NCI-H345 (cell line): ENCODE results near the gene SLC38A3.
A peak's percentile ranks its signal among the peaks of the same experiment; 100 is the strongest.

ENCODE experiments used
- DNase-seq: peaks from one replicate; lab custom pipeline; 2025; lab: John Stamatoyannopoulos, UW

SLC38A3 gene

DNA sequence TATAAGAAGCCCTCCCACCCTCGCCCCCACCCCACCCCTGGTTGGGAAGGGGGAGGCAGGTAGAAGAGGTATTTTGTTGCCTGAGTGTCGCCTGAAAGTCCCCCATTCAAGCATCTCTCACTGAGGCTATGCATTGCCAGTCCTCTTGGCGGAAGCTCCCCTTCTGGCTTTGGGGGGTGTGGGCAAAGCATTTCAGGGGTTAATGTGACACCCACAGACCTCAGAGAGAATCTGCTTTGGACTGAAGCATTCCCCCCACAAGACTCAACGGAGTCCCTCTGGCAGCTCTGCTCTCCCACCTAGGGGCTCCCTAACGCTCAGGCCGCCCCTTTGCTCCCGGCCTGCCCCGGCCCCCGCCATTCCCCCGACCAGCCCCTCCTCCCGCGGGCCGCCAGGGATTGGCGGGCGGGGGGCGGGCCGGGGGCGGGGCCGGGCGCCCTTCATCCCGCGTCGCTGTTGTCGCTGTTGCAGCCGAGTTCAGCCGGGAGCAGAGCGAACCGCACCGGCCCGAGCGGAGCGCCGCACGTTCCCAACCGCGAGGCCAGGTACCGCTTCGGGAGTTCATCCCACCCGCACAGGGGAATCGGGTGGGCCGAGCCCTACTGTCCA is at the start of gene SLC38A3:
TSS of gene SLC38A3 (plus strand) at position 468 of the 609 bp plus-strand sequence. CDS start 8,929 bp downstream, outside the sequence.
- DNase-seq = peak; percentile 6

DNA sequence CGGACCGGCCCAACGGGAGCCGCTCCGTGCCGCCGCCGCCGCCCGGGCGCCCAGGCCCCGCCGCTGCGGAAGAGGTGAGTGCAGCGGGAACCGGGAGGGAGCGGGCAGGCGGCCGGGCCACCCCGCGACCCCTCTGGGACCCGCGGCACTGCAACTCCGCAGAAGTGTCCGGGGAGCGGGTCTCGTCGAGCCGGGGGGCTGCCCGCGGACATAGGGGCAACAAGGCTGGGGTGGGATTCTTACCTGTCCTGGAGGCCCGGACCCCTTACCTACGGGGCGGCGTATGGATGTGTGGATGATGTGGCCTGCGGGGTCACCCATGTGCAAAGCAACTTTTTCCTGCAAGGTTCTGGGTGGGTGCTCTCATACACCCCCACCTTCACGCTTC is 49.6 kb upstream of the SLC38A3 start:
- DNase-seq = no peak

DNA sequence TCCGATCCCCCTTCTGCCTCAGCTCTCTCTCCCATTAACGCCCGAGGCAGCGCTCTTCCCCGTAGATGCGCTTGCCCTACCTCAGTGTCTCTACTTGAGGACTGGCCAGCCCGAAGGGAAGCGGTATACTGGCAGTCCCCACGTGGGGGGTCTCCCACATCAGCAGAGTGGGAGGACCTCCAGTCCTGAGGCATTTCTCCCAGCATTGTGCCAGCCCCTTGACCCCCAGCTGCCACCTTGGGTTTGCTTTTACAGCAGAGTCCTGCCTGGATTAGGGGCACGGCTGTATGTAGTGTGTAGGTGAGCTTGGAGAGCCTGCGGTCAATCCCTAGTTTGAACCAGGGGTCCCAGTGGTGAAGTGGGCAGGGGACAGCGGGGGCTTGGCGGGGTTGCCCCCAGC is 49.2 kb upstream of the SLC38A3 start:
- no peak for DNase-seq

DNA sequence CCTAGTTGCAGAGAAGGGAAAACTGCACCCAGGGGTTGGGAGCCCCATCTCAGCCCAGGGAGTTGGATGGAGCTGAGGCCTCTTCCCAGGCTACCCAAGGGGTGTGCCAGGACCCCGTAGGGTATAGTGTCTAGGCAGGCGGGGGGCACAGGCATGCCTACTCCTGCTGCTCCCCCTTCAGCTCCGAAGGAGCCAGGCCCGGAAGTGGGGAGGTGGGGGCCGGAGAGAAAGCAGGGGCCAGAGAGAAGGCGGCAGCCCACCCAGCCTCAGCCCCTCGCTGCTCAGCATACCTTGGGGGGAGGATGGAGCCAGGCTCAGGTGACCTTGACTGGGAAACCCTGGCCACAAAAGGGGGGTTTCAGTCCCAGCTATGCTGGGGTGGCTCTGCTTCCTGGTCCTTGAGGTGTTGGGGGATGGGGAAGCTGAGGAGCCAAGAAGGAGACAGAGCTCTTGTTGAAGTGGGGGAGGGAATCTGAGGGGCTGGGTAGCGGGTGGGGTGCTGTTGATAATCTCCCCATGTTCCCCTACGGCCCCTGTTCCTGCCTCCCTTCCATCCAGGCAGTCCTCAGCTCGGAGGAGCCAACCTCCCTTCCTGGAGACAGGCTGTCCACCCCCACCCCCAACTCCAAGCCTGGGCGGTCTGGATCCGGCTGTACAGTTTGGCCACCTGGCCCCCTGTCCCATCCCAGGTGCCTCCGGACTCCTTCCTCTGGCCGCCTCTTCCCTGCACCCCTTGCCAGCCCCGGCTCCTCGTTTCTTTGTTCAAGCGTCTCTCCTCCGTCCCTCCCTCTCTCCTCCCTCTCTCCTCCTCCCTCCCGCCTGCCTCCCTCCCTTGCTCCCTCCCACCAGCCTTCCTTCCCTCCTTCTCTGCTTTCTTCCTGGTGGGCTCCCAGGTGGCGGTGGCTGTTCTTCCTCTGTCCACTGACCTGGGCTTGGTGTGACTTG is 48.2 kb upstream of the SLC38A3 start:
- DNase-seq = no peak

DNA sequence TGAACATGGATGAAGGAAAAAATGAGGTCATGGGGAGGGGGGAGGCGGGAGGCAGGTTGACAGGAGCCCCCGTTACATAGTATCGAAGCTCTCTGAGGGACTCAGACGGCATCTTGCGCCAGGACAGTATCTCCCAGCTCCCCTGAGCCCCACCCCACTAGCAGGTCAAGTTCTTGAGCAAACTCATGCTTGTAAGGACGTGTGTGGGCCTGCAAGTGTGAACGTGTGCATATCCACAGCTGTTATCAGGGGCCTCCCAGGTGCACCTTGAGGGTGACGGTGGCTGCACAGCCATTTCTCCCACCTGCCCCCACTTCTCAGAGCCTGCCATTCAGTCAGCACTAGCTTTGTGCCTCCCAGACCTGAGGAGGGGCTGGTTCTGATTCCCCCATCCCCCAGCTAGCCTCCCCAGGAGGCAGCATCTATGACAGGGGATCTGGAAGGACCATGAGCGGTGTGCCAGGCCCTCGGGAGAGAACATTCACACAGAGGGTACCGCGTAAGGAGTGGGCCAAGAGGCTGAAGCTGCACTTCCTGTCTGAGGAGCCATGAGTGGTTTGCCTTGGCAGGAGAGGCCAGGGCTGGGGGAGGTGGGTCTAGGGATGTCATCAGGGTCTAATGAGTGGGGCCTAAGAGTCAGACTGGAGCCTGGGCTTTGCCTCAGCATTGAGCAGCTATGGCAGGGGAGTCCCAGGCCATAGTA is 47.1 kb upstream of the SLC38A3 start:
- no peak for DNase-seq

DNA sequence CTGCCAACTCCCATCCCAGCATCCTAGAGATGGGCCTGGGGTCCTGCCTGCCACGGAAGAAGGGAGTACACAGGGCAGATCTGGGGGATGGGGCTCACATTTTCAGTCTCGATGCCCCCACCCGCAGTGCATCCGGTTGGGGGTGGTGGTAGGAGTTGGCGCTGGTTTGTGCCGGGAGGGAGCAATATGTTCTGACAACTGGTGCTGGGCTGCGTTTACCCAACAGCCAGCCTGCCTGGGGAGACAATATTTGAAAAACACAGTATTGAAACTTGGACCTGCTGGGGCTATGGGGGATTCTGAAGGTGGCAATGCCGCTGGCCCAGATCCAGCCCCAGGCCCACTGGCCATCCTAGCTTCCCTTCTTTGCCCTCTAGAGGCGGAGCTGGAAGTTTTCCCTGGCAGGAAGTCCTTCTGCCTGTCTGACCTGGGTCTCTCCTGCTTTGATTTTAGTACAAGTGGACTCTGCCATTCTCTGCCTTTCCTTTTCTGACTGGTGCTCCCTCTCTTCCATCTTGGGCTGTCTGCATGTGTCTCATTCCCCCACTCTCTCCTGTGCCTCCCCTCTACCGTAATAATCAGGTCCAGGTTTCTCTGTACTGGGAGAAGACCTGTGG is 46.4 kb upstream of the SLC38A3 start:
- DNase-seq = no peak

DNA sequence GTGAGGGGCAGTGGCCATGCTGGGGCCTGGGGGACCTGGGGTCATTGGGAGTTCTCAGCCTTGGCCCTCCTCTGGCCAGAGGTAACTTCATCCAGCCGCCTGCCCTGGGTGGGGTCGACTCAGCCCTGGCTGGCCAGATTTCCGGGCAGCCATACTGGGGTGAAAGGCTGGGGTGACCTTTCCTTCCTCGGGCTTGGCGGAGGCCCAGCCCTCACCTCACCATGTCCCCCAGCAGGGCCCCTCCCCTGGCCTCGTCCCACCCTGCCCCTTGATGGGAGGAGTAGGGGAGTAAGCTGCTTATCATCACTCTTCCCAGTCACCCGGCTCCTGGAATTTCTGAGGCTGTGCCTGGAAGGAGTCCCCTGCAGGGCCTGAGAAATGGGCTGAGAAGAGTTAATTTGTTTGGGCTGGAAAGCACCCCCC is 44.5 kb upstream of the SLC38A3 start:
- DNase-seq = no peak

DNA sequence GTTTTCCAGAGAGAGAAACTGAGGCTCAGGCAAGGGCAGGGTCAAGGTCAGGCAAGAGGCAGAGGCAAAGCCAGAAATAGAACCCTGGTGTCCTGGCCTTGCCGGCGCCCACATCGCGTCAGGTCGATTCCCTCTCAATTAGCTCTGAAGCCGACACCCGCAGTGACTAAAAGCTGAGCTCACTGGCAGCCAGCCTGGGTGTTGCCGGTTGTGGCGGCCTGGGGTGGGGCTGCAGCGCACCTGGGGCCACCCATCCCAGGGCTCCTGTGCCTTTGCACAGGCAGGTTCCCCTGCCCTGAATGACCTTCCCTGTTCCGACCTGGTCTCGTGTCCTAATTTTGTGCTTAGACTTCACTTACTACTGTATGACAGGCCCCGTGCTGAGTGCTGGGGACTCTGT is 43.8 kb upstream of the SLC38A3 start:
- DNase-seq = no peak

DNA sequence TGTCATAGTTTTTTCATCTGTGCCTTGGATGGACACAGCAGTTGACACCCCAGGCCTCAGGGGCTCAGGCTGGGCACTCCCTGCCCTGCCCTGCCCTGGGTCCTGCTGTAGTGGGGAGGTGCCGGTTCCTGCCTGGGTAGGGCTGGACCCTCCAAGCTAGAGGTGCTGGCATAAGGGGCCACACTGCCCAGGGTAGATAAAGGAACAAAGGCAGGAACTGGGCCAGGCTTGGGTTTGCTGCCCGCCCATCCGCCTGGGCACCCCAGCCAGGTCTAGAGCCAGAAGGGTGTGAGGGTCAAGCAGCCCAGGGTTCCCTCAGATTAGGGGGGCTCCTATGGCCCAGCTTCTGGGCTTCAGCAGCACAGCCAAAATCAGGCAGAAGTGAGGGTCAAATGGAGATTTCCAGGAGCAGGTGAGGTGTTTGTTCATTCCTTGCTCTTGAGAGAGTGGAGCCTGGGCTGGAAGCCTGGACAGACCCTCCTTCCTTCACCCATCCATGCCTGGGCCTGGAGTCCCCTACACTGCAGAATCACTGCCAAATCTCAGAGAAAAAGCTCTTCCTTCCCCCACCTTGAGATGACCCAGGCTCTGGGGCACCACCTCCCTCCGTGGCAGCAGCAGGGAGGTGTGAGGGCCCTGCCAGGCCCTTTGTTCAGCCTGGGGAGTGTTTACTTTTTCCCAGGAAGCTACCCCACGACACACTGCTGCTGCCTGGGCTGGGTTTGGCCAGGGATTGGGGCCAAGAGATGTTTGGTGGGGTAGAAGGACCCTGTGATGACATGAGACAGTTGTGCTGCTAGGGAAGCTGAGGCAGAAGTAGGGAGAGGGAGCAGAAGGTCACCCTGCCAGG is 42.8 kb upstream of the SLC38A3 start:
- no peak for DNase-seq

DNA sequence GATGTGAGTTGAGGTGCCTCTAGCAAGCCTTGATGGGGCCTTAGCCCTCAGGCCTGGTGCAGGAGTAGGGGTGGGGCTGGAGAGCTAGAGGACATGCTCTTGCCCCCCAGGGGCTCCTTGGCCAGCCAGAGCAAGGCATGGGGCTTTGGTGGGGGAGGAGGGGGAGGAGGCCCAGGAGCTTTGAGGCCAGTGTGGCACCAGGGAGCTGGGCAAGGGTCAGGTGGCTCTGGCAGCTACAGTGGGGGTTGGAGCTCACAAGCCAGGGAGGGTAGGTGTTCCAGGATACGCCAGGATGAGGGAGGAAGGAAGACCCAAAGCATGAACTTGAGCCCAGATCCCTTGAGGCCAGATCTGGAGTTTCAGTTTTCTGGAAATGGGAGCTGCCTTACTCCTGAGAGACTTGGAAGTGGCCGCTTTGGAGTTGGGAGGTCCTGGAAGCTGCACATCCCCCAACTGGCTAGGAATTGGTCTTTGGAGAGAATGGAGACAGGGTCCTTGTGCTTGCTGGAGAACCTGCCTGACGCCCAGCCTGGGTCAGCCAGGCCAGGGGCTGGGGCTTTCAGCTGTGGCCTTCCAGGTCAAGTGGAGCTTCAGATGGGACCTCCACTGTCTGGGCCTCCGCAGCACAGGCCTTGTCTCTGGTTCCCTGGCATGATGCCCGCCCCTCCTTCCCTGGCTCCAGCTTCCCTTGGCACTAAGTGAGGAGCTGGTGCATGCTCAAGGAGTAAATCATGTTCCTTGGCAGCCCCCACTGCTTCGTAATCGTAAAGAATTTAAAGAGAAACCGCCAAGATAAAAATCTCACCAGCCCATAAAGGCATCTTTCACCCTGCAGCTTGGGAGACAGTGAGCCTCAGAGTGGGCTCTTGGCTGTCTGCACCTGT is 41.3 kb upstream of the SLC38A3 start:
- DNase-seq = no peak

DNA sequence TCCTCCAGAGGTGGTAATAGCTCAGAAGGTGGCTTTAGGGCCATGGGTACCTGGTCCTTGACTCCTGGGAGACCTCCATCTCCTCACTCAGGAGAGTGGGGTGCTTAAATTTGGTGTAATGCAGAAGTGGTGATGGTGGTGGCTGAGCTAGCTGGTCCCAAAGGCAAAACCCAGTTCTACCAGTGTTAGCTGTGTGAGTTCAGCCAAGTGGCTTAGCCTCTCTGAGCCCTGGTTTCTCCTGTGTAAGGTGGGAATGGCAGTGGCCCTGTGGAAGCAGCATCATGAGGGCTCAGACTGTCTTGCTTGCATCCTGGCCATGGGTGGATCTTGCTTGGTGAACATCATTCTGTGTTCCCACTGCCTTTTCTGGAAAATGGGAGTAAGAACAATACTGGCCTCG is 40.6 kb upstream of the SLC38A3 start:
- no peak for DNase-seq

DNA sequence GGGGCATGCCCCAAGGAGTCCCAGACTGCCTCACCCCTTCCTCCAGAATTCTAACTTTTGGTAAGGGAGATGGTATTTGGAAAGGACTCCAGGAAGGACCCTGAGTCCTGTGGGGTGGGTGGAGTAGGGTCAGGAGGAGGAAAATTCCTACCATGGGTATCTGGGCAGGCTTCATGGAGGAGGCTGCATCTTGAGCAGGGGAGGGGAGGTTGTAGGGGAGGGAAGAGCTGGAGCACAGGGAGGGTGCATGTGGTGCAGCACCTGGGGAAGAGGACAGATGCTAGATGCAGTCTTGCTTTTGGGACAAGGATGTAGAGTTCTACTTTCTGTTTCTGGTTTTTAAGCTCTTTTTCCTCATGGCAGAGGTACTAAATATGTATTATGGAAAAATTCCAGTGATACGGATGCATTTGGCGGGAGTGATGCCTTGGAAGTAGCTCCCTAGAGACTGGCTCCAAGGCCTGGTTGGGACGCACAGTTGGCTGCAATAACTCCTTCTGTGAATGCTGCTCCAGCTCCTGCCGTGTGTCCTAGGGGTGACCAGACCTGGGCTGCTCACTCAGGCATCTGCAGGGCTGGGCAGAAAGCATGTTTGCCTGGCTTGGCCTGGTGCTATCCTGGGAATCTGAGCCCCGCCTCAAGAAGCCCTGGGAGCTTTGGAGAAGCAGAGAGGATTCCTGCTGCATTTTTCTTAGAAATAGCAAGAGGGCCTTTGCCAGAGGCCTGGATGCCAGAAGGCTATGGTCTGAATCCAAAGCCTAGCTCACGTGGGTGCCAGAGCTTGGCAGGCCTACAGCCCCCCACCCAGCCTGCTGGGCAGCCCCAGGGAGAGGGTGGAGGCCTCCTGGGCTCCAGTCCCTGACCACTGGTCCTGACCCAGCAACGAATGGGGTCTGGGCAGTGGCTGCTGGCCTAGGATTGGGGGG is 39.8 kb upstream of the SLC38A3 start:
- DNase-seq = no peak

DNA sequence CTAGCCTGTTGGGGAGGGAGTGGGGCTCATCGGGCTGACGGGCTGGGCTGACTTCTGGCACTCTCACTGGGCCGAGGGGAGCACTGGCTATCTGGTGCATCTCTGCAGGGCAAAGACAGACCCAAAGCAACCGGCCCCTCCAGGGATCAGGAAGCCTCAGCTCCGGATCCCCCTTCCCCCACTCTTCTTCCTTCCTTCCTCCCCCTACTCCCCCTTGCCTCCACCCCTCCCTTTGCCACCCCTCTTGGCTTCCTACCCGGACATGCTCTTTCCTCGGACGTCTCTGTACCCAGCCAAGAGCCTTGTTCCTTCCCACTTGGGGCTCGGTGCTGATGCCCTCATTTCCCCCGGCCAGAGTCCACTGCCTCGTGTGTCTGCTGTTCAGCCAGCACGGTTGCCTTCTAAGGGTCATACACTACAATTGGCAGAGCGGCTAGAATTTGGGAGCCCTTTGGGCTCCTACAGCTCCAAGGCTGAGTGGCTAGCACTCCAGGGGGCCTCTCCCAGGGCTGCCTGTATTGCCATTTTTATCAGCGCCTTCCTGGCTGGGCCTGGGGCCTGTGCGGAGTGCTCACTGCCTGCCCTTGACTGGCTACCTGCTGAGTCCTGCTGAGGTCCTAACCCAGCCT is 39.0 kb upstream of the SLC38A3 start:
- no peak for DNase-seq

DNA sequence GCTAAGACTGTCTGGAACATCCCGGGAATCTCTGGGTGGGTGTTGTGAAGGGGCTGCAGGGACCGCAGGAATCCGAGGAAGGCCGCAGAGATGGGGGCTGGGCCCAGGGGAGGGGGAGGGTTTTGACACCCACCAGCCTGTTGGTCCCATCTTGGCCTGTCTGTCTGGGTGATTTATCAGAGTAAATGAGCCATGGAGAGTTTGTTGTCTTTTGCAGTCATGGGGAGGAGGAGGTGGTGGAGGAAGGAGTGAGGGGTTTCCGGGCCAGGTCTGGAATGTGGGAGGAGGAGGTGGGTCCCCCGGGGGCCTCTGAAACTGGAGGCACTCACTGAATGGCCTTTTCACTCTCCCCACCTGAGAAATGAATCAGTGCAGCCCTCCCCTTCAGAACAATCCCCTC is 38.5 kb upstream of the SLC38A3 start:
- no peak for DNase-seq

DNA sequence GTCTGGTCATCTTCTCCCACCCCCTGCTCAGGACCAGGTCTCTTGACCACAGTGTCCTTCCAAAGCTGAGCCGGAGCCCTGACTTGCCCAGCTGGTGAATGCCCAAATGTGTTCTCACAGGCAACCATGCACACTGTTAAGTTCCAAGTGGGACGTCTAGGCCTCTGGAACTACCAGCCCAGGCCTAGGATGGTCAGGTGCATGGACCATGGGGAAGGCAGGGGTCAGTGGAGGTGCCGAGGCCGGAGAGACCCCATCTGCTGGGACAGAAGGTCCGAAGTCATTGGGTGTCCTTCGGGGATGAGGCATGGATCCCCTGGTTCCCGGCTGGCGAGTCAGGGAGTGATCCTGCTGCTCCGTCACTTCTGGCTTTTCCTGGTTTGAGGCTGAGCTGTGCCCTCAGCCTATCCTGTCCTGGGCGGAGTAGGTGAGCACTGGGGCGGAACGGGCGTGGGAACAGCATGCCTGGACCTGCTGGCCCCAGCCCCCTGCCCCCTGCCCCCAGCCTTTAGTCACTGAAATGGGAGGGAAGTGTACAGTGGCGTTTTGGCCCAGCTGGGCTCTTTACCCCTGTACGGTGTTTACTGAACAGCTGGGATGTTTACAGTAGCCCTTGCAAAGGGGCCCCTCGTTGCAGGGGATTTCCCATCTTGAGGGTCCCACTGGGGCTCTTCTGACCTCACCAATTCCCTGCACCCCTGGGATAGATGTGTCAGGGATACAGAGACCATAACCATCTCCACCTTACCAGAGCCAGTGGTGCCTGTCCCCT is 37.8 kb upstream of the SLC38A3 start:
- no peak for DNase-seq

DNA sequence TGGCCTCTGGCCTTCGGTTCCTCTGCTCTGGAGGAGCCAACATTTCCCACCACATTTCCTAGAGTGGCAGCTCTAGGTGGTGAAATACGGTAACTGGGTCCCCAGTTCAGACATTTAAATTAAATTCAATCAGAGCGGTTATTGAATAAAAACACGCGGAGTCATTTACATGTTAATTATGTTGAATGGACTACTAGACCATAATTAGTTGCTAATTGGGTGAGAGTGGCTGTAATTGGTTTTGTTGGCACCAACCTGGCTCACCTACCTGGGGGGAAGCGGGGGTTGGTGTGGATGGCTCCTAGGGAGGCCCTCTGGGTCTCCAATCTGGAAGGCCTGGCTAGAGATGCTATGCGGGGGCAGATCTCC is 37.2 kb upstream of the SLC38A3 start:
- DNase-seq = no peak

DNA sequence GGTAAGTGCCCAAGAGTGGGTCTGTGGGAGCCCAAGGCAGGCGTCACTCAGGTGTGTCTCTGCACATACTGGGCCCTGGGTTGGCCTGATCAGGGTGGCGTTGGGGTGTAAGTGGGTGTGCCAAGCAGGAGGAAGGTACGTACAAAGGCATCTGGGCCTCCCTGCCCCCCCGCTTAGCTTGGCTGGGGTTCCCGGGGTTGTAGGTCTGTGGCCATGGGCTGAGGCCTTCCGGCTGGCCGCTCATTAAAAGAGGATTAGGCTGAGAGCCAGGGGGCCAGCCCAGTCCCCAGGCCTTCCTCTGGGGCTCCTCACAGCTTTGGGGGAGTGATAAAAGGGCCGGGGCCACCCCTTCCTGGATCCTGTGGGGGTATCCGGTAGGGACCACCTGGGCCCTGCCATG is 36.7 kb upstream of the SLC38A3 start:
- DNase-seq = no peak

DNA sequence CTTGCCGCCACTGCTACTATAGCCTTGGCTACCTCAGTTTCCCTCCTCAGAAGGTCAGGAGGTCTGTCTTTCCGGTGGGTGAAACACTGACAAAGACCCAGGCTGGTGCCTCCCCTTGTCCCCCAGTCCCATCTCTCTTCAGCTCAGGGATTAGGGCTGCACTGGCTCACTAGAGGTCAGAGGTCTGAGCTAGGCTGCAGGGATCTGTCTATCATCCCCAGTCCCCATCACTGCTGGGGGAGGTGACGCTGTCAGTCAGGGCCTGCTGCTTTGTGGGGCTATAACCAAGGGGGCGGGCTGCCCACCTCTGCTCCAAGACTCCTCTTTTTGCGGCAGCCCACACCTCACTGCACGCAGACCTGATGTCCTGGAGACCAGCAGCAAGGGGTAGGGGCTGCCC is 36.3 kb upstream of the SLC38A3 start:
- no peak for DNase-seq
